GM21723 (cell line): ENCODE data around the gene LHFPL3.
A peak's percentile ranks its signal among the peaks of the same experiment; 100 is the strongest.
"Not testable (repeated sequence)": the region's sequence is repeated elsewhere in the genome, so short reads cannot be mapped to it uniquely, and the experiment has no call there.

Source experiments
- ATAC-seq: cut with Tn5 transposase; IDR thresholded peaks from one replicate; pipeline ENCODE4 v1.9.1; 2021; ENCODE audit warnings: mild to moderate bottlenecking, moderate library complexity; ENCODE audit not compliant: unreplicated experiment

LHFPL3 gene

DNA sequence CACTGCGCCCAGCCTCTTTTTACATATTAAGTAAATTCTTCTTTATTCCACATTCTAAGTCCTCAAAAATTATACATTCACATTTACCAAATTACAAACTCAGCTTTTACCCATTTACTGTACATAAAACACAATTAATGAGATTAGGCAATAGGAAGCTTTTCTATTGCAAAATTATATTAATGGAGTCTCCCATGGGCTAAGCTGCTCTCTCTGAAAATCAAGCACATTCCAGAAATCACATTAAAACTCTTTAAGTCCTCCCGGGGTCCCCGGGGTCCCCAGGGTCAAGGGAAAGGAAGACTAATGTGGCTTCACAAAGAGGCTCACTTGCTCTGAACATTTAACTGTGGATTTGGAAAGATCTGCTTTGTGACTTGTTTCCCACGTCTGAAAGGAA lies 558.2 kb downstream of the LHFPL3 start:
- no peak for ATAC-seq

DNA sequence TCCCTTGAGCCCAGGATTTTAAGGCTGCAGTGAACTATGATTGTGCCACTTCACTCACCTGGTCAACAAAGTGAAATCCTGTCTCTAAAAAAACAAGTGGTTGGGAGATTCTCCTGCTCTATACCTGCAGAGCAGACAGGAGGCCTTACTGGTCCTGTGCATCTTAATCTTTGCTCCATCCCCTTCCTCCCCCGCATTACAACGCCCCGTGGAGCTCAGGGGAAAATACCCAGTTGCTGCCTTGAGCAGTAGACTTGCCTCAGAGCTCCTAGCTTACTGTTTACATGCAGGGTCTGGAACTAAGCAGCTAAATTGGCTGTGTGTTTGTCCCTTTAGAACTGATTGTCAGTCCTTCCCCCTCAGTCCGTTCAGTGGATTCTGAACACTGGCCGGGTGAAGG lies 561.8 kb downstream of the LHFPL3 start:
- no peak for ATAC-seq

DNA sequence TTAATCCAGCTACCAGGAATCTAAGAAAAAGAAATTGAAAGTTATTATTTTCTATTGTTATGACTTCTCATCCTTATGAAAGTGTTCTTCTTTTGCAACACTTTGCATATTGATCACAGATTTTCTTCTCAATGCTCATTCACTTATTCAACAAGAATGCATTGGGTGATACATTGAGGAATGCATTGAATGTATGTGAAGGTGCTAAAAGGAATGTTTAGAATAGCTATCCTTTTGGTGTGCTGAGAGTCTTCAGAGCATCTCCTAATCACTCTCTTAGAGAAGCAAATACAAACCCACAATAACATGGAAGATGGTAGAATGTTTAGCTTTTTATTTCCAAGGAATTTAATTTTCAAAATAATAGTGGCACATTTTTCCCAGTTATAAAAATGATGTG lies 563.5 kb downstream of the LHFPL3 start:
- ATAC-seq = no peak

GRCh38 chr7:104894314-104894713 lies 565.9 kb downstream of the LHFPL3 start:
- ATAC-seq = no peak

DNA sequence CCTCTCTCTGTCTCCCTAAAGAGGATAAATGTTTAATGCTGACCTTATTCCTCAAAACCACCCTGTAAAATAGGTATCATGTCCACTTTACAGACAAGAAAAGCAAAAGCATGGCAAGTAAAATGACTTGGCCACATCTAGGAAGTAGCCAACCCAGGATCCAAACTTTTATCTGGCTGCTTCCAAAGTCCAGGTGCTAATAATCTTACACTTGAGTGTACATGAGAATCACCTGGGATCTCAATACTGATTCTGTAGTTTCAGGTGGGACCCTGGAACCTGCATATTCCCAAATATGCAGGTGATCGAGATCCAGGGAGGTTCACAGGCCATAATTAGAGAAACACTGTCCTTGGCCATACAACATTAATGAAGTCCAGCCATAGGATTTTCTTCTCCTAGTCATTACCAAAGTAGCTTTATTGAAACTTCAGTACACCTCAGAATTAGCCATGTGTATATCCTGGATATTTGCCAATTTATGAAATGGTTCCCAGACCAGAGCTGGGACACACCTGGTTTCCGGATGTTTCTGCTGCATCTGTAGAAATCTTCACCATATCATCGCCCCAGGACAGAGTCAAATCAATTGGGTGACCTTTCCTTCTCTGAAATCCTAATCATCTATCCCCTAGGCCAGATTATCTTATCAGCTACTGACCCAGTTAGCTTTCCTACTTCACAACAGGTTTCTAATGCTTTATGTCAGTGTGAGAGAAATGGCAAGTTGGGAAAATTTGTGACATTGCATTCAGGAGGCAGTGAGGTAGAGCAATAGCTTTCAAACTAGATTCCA lies 566.5 kb downstream of the LHFPL3 start:
- no peak for ATAC-seq

GRCh38 chr7:104895522-104896236 lies 567.3 kb downstream of the LHFPL3 start:
- ATAC-seq = peak; percentile 37

GRCh38 chr7:104898434-104898833 lies 570.0 kb downstream of the LHFPL3 start:
- no peak for ATAC-seq

DNA sequence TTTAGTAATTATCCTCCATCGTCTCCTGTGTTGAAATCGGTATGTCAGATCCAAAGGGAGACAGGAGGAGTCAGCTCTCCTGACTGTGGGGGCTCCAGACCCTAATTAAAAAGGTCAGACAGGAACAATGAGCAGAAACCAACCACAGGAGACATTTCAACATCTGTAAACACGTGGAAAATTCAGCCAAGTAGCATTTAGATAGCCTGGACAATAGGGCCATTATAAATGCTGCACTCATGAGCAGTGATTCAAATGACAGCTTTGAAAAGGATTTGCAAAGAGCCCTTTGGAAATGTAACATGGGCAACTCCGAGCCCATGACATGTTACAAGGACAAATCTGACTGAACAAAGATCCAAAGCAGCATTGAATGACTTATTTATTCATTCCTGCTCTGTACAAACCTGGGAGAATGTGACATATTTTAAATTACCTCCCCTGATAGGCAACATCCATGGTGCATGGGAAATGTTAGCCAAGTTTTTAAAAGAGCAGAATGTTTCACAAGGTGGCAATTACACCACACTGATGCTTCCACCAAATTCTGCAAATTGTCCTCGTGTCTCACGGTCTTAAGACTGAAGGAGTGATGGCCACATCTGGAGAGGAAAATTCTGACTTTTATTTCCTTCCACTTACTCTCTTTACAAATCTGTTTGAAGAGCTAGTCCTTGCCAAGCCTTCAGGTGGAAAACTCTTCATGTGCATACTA lies 572.3 kb downstream of the LHFPL3 start:
- no peak for ATAC-seq

GRCh38 chr7:104901240-104901619 lies 572.8 kb downstream of the LHFPL3 start:
- no peak for ATAC-seq

- ATAC-seq = no peak
Measured at GRCh38 chr7:104902183-104902582, 573.8 kb downstream of the LHFPL3 start.

DNA sequence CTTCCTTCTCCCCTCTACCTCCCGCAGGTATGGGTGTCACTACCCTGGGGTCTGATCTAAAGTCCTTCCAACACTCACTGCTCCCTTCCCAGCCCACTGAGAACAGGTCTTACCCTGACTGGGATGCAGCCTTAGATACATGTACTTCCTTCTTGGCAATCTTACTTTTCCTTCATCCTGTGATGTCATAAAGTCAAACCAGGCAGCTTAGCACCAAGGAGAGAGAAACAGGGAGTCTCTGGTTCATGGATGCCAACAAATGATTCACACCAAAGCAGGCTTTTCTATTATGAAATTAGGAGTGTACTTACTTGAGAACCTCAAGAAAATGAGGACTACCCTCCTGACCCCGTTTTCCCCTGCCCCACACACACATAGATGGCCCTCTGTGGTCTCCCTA lies 574.6 kb downstream of the LHFPL3 start:
- no peak for ATAC-seq

DNA sequence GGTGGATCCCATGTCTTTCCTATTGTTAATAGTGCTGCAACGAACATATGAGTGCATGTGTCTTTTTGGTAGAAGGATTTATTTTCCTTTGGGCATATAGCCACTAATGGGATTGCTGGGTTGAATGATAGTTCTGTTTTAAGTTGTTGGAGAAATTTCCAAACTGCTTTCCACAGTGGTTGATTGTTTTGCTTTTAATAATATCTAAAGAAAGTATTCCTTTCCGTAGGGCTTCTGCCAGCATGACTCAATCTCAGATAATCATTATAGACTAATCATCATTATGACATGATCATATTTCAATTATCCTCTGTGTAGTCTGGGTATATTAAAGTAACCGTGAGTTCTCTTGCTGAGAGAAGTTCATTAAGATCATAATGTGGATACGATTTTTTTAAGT lies 575.4 kb downstream of the LHFPL3 start:
- ATAC-seq = no peak

GRCh38 chr7:104906032-104906431 lies 577.6 kb downstream of the LHFPL3 start:
- ATAC-seq = no peak

DNA sequence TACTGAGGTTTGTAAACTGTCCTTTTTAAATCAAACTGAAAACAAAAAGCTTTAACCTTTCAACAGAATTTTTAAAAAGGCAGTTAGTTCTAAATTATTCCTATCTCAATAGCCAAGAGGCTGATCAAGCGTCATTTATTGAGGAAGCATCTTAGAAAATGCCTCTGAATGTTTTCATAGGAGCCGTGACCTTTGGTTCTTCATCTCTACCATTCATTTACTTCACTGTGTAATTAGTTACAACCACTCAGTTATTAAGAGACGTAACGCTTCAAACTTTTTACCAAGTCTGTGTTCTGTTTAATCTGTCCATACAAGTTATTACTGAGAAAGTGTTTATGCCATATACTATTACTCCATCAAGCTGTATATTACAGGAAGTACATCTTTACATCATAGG lies 578.2 kb downstream of the LHFPL3 start:
- no peak for ATAC-seq

DNA sequence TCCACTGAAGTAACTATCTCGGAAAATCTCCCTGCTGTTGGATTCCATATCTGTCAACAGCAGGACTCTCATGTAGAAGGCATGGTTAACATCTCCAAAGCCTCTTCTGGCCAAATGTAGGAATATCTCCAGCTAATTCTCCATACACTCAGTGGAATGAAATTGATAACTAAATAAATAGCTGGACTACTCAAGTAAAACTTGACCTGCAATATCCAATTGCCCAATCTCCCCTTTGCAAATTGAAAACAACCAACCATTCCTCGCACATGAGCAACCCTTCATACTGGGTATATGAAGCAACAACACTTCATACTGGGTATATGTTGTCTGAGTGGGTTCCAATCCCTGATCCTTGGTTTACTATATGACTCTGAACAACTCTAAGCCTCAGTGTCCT lies 580.2 kb downstream of the LHFPL3 start:
- ATAC-seq = no peak

DNA sequence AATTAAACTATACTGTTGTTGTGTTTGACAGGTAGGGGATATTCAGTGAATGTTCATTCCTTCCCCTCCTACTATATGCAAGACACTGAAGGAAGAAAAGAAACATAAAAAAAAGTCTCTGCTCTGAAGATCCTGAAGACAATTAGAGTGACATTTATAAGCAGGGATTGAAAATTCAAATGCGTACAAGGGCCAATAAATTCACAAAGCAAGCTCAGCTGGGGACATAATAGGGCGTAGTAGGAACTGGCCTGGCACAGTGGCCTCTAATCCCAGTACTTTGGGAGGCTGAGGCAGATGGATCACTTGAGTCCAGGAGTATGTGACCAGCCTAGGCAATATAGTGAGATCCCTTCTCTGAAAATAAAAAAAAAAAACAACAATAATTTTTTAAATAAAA lies 580.7 kb downstream of the LHFPL3 start:
- ATAC-seq = no peak

GRCh38 chr7:104914421-104914820 lies 586.0 kb downstream of the LHFPL3 start:
- no peak for ATAC-seq

DNA sequence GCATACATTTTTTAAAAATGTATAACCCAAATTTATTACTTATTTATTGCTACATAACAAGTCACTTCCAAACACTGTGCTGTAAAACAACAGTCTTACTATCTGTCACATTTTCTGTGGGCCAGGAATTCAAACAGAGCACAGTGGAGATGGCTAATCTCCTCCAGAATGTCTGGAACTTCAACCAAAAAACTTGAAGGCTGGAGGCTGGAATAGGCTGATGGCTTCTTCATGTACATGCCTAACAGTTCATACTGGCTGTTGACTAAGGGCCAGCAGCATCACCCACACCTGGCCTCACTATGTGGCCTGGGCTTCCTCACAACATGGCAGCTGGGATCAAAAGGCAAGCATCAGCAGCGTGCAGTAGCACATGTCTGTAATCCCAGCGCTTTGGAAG lies 593.2 kb downstream of the LHFPL3 start:
- no peak for ATAC-seq

- peak; percentile 5 for ATAC-seq
Measured at GRCh38 chr7:104922182-104923009, 594.0 kb downstream of the LHFPL3 start.

- ATAC-seq = peak; percentile 98
Measured at GRCh38 chr7:104923010-104923421, 594.6 kb downstream of the LHFPL3 start.

GRCh38 chr7:104926189-104926588 lies 597.8 kb downstream of the LHFPL3 start:
- ATAC-seq = not testable (repeated sequence)
